GM18868 (cell line): ENCODE measurements around the gene PI4KA.

Experiments used
- ATAC-seq: cut with Tn5 transposase; IDR thresholded peaks from one replicate; pipeline ENCODE4 v1.9.1; 2021; ENCODE audit warnings: mild to moderate bottlenecking, moderate library complexity; ENCODE audit not compliant: unreplicated experiment

The PI4KA gene

DNA sequence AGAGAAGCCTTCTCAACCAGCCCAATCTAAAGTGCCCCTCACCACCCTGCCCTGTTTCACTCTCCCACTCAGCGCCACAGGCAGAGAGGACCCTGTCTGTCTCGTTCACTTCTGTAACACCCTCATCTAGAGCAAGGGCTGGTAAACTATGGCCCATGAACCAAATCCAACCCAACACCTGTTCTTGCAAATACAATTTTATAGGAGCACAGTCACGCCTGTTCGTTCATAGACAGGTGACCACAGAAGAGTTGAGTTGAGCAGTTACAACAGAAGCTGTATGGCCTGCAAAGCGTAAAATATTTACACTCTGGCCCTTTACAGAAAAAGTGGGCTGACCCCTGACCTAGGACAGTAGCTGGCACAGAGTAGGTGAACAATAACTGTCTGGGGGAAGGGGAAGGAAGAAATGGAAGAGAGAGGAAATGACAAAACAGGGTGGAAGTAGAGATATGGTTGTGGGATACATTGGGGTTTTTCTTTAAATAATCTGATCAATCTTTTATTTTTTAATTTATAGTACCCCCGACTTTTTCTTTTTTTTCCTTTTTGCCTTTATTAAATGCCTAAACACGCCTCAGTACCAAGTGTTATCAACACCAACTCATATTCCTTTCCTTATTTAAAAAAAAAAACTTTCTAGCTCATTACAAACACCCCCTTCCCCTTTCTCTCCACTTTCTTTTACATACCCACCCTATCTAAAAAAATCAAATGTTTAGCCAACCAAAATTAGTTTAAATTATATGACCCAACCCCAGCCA is 63.8 kb downstream of the PI4KA start:
- ATAC-seq: no peak

DNA sequence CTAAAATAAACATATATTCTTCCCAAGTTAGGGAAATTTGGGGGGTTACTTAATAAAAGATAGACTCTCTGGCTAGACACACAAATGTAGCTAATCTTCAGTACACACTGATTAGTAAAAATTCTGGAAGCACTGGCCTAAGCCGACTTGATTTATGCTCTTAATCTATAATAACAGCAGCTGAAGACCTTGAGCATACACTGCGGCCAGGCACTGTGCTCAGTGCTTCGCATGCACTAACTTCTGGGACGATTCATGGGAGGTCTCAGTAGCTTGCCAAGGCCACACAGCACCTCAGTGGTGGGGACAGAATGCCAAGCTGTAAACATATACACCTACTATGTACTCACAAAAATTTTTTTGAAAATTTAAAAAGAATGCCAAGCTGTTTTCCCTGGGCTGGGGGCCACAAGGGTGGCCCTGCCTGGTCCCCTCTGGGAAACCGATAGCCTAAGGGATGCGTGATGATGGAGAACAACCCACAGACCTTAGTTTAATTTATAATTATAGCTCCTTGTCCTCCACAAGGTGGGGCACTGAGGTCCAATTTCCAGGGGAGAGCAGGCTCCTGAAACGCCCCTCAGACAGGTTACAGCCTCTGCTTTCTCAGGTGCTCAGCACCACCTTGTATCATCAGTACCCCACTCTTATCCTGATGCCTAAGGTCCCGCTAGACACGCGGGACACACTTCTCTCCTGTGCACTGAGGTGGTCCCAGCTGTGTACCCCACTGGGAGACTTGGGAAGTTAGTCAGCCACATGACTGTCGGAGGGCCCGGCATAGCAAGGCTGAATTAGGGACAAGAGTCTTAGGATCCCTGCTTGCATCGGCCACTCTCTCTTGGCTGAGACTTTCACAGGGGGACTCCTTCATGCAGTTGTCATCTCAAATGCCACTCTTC is 64.6 kb downstream of the PI4KA start:
- ATAC-seq: no peak

DNA sequence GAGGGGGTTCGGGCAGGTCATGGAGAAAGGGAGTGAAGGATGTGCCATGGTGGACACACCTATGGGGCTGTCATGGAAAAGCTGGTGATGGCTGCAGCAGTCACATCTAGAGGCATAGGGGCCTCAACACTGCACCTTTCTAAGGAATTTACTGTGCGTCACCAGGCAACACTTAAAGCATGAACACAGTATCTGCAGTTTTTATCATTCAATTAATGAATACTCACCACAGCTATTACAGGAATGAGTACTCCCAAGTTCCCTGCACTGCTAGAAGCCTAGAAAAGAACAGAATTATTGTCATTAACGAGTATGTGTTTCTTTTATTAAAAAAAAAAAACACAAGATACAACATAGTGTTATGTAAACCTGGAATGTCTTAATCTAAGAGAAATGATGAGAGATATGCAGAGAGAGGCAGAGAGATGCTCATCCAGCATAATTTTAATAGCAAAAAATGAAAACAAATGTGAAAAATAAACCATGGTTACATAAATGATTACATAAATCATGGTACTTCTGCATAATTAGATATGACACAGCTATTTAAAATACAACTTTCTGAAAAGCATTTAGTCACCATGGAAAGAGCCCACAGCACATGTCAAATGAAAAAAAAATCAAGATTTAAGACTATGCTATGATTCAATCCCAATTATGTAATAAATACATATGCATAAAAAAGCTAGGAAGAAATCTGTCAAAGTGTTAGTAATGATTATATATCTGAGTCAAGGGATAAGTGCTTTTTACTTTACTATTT is 65.5 kb downstream of the PI4KA start:
- ATAC-seq: no peak

- no peak for ATAC-seq
Measured at GRCh38 chr22:20792221-20792965, 66.2 kb downstream of the PI4KA start.

- no peak for ATAC-seq
Measured at GRCh38 chr22:20788627-20789344, 69.8 kb downstream of the PI4KA start.

DNA sequence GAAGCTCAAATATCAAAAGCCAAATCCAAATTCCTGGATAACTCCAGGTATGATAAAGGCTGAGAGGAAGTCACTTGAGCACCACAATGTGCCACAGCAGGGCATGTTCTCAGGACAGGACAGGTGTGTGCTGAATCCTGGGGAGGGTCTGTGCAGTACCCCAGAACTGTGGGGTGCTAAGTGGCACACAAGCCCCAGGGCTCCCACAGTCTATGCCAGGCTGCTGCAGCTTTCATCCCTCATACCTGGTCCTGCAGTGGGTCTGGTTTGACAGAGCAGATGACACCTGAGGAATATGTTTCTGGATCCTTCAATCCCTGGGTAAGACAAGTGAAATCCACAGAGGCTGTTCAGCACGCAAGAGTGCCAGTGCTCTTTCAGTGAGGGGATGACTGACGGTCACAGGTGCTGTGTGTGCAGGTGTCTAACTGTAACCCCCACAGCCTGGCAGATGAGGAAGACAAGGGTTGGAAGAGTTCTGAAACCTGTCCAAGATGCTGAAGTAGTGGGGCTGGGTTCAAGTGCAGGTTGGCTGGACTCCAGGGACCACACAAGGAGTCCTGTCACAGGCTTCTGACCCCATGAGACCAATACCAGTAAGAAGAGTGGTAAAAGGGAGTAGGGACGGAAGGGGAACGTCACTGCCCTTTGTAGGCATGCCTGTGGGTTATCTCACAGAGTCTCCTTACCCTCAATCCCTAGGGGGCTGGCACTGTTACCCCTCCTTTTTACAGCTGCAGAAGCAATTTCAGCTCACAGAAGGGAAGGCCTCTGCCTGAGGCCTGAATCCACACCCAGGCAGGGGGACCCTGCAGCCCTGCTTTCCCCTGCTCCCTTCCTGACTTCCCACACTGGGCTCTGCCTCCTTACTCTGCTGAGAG is 70.6 kb downstream of the PI4KA start:
- ATAC-seq: no peak

DNA sequence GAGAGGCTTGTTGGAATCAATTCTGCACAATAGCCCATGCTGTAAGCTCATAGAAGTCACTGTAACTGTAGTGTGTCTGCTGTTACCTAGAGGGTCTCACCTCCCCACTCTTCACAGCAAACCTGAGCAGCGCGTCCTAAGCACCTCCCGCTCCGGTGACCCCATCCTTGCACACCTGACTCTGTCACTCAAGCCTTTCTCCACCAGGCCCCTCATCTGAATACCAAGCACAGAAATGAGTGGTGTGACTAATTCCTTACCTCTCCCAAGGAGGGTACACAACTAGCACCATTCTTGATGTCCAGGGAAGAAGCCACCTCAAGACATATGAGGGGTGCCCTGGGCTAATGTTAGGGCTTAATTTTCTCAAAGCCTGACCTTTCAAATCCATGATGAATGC is 71.4 kb downstream of the PI4KA start:
- ATAC-seq: no peak

- ATAC-seq: no peak
Measured at GRCh38 chr22:20786536-20786979, 72.1 kb downstream of the PI4KA start.

DNA sequence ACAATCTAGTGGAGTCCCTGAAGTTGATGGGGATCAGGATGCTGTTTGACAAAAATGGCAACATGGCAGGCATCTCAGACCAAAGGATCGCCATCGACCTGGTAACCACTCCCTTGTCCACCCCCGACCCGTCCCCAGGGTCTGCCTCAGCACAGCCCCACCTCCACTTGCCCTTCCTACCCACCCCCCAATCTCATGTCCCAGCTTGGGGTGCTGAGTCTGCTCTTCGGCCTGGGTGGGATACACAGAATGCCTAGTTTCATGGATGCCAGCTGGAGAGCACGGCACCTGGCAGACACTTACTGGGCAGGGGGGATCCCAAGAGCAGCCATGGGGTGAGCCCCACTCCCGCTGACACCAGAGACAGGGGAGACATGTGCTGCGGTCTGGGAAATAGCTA is 72.6 kb downstream of the PI4KA start:
- no peak for ATAC-seq

- no peak for ATAC-seq
Measured at GRCh38 chr22:20785415-20785814, 73.2 kb downstream of the PI4KA start.

- ATAC-seq: no peak
Measured at GRCh38 chr22:20783844-20784723, 74.5 kb downstream of the PI4KA start.

DNA sequence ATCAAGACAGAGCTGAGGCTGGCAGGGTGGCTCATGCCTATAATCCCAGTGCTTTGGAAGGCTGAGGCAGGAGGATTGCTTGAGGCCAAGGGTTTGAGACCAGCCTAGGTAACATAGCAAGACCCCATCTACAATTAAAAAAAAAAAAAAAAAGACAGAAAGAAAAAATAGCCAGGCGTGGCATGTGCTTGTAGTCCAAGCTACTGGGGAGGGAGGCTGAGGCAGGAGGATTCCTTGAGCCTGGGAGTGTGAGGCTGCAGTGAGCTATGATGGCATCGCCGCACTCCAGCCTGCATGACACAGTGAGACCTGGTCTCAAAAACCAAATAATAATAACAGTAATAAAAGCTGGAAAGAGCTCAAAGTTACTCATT is 75.3 kb downstream of the PI4KA start:
- no peak for ATAC-seq

DNA sequence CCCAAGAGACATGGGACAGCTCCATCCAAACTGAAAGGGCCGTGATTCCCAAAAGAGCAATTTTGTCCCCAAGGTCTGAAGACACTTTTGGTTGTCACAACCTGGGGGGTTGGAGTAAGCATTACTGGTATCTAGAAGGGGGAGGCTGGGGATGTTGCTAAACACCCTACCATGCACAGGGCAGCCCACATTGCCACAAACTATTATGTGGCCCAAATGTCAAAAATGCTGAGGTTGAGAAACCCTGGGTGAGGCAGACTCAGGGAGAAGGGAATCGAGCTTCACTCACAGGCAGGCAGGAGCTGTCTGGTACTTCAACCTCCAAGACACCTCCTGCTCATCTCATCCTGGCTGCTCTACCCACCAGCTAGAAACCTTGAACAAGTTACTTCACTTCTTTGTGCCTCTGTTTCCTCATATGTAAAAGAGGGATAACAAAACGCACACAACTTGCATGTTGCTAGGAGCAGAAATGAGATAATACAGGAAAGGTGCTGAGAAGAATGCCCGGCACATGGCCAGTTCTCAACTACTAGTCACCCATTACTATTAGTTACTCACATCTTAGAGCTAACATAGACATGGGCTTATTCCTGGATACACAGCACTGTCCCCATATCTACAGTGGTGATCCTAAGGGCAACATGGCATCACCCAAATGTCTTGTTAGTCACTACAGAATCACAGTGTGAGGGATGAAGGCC is 75.9 kb downstream of the PI4KA start:
- ATAC-seq: no peak

GRCh38 chr22:20782083-20782482 is 76.5 kb downstream of the PI4KA start:
- ATAC-seq: no peak

DNA sequence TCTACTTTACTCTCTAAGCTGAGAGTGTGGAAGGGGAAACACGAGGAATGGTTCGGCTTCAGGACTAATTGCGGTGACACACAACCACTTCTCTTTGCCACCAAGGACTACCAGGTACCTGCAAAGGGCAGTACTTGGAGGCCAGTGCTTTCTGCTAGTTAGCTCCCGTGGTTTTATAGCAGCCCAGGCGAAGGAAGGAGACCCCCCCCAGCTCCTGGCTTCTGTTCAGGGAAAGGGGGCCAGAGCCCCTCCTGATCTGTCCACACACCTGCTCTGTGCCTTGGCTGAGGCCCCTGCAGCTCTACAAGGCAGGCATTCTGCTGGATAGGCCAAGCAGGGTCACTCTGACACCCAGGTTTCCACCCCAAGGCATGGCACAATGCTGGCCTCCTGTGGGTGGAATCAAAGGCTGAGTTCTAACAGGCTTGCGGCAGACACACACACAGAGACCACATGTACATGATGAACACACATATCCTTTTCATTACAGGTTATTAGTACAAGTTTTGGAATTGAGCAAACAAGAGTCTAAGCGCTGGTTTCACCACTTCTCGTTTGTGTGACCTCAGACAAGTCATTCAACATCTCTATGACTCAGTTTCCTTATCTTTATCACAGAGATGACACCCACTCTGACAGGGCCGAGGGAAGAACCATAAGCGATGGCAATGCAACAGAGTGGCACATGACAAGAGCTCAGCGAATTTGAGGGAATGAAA is 77.2 kb downstream of the PI4KA start:
- no peak for ATAC-seq

DNA sequence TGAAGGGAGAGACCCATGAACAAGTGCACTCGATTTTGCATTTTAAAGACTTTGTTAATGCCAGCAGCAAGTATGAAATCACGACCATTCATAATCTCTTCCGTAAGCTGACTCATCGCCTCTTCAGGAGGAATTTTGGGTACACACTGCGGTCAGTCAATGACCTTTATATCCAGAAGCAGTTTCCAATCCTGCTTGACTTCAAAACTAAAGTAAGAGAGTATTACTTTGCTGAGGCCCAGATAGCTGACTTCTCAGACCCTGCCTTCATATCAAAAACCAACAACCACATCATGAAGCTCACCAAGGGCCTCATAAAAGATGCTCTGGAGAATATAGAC is 78.8 kb downstream of the PI4KA start:
- ATAC-seq: no peak
